Measurements from ENCODE around the gene HERPUD1. TPM values are rescaled to one million over a fixed set of nuclear protein-coding genes. Genes with fewer than 3 reads are reported as not detected.
A peak's percentile ranks its signal among the peaks of the same experiment; 100 is the strongest.
"Not testable (repeated sequence)": the region's sequence is repeated elsewhere in the genome, so short reads cannot be mapped to it uniquely, and the experiment has no call there.

HERPUD1 gene
- total RNA-seq, 1 donor from 2014 or later: 122 TPM

DNA sequence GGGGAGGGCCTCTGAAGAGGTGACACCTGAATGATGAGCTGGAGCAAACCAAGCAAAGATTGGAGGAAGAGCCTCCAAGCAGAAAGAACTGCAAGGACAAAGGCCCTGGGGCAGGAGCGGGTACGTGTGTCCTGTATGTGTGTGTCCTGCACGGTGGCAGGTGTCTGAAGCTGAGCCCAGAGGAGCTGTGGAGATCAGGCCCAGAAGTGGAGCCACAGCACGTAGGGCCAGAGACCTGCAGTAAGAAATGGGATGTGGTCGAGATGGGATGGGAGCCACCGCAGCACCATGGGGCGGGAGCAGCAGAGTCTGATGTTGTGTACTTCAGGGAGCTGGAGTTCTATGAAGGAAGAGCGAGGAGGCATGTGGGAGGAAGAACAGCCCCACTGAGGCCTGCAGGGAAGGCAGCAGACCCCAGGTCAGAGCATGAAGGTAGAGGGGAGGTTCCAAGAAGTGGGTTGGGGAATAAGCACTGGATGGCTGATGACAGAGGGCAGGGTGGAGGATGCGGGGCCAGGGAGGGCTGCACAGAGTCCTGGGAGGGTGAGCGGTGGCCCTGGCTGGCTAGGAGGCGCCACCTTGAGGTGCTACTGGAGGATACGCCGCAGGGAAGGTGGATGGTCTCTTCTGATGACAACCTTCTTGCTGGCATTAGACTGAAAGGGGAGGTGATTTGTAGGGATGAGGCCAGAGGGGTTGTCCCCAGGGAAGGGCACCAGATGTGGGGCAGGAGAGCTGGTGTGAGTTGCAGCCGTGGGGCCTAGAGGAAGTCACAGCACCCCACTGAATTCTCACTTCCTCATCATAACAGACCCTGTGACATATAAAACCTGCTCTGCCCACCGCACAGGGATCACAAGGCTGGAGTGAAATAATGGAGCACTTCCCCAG lies 19.2 kb downstream of the HERPUD1 start:
- ATAC-seq: peak; percentile 79
- no peak for DNase-seq (ENCODE audit: low spot score)

DNA sequence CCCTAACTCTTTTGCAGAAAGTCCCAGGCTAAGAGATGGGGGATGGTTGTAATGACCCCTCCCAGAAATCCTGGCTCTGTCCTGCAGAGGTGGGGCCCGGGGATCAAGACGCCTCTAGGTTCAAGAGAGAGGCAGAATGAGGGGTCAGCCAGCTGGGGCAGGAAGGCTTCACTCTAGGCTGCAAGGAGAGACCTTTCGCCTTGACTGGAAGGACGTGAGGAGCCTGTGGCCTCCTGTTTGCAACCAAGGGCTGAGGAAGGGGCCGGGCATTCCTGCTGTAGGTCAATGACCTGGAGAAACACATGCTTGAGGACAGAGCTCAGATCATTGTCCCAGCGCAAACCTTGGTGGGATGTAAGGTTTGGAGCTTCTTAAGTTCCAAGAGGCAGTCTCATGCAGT lies 21.1 kb downstream of the HERPUD1 start:
- ATAC-seq (no peak), DNase-seq (ENCODE audit: low spot score) (no peak)

DNA sequence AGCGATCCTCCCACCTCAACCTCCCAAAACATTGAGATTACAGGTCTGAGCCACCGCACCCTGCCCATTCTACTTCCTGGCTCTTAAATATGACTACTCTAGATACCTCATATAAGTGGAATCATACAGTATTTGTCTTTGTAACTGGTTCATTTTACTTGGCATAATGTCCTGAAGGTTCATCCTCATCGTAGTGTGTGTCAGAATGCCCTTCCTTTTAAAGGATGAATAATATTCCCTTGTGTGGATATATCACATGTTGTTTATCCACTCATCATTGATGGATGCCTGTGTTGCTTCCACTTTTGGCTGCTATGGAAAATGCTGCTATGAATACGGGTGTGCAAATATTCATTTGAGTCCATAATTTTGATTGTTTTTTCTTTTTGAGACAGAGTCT lies 24.1 kb downstream of the HERPUD1 start:
- no peak for DNase-seq (ENCODE audit: low spot score)
- no peak for ATAC-seq

DNA sequence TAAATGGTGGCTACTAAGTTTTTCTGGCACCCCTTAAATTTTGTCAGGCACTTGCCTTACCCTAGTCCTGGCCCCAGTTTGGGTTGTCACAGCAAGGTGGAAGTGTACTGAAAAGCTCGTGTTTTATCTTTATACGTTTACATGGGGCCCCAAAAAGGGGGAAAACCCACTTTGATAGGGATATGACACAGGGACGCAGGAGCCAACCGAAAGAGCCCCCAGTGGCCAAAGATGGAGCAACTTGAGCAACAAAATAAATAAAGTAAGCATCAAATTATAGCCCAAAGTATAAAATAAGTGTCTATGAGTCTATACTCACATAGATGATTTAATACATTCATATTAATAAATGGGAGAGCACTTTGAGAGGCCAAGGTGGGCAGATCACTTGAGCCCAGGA lies 24.8 kb downstream of the HERPUD1 start:
- no peak for DNase-seq (ENCODE audit: low spot score)

DNA sequence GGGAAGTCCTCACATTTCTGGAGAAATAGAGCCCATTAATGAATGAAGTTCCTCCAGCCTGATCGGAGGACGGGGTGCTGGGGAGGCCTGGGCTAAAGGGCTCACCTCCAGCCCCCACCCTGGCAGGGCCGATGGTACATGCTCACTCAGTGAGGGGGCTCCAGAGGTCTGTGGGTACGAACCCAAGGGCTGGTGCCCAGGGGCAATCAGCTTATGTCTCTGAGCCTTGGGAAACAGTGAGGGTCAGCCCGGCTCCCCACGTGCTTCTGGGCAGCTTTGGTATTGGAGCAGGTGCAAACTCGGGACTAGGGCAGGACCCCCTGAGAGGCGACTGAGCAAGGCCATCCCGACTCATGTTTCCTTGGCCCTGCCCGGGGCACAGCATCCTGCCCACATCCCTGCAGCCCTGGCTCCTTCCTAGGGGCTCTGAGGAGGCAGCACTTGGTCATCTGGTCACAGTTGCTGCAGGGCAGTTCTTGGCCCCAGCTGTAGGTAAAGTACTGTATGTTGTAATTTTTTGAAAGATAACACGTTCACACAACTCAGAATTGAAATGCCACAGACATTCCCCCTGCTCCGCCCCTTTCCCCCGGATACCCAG lies 28.8 kb downstream of the HERPUD1 start:
- ATAC-seq (peak; percentile 9), DNase-seq (ENCODE audit: low spot score) (no peak)

More for the DNA sequence above, 24.8 kb downstream of the HERPUD1 start:
- no peak for ATAC-seq

DNA sequence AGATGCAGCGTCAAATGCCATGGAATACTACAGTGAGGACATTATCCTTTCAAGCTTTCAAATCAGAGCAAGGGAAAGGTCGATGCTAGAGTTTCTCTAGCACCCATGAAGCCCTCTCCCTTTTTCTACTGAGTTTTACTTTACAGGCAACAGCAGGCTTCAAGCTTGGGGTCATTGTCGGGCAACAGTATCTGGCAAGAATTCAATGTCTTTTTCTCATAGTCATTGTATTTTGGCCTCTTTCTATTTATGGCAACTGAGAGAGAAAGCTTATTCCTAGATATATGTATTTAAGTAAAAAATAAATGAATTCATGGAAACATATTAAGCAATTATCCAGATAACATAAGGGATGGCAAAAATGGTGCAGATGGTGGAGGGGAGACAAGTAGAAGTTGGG lies 29.4 kb downstream of the HERPUD1 start:
- ATAC-seq (peak; percentile 23), DNase-seq (ENCODE audit: low spot score) (no peak)

DNA sequence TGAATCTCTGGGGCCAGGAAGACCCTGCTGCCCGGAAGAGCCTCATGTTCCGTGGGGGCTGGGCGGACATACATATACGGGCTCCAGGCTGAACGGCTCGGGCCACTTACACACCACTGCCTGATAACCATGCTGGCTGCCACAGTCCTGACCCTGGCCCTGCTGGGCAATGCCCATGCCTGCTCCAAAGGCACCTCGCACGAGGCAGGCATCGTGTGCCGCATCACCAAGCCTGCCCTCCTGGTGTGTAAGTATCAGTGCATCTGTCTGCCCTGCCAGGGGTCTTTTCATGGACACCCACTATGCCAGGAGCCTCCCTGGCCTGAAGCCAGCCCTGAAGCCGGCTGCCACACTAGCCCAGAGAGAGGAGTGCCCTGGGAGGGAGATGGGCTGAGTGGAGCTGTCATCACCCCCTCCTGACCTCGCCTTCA lies 29.9 kb downstream of the HERPUD1 start, which contains the start of gene CETP:
CETP (plus strand) TSS at position 100 of the 431 bp plus-strand sequence; CDS start at position 130, 30 bp downstream.
- DNase-seq (ENCODE audit: low spot score) (no peak), ATAC-seq (peak; percentile 32)

DNA sequence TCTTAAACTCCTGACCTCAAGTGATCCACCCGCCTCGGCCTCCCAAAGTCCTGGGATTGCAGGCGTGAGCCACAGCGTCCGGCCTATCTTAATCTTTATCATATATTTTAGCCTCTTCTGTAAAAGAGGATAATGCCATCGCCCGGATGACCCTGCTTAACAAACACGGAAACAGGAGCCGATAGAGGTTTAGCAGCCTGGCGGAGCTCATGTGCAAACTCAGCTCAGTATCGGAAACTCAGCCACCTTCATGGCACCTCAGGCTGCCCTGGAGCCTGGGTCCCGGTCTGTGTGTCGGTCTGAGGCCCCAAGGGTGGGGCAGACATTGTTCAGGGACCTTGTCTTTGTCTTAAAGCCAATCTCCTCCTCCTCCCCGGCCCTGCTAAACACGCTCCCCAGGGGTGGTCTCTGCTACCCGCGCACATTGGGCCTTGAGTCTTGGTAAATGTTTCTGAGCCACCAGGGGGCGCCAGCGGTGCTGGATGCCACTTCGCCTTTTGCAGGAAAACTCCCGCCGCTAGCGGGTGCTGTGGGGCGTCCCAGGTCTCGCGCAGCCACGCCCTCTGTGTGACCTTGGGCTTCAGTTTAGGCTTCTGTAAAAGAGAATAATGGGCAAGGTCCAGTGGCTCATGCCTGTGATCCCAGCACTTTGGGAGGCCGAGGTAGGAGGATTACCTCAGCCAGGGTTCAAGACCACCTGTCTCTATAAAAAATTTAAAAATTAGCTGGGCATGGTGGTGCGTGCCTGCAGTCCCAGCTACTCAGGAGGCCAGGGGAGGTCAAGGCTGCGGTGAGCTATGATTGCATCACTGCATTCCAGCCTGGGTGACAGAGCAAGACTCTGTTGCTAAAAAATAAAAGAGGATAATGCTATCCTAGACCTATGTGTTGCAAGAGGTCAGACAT lies 32.6 kb downstream of the HERPUD1 start:
- DNase-seq (ENCODE audit: low spot score) (peak; percentile 74), ATAC-seq (peak; percentile 56)

DNA sequence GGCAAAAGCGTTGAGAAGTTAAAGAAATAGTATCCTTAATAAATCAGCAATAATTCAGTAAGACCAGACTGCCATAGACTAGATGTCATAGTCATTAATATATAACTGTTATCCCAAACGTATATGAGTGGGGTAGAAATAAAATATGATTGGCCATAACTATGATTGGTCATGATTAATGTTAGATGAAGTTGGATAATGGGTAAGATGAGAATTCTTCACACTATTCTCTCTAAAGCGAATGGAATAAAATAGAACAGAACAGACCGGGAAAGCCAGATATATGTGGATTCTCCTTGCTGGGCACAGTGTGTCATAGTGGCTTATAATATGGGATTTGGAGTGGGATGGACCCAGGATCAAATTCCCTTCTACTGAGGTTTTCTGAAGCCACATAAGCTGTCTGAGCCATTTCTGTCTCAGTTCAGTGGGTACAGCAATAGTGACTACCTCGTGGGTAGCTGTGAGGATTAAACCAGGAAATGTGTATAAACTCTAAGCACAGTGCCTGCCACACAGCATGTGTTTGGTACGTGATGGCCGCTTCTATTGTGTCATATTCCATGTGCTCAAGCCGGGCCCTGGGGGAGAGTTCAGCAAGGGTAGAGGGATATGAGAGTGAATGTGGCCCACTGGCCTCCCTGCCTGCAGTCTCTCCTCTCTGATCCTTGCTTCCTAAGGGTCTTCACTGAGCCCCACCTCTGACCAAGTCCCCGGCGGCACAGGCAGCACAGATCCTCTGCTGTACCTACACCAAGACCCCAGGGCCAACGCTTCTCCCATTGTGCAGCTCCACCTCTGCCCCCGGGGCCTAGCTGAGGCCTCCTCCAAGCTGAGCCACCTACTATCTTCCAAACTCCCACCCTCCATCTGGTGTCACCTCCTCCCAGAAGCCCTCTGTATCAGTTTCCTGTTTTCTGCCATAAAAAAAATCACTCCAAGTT lies 33.5 kb downstream of the HERPUD1 start:
- DNase-seq (ENCODE audit: low spot score) (no peak), ATAC-seq (no peak)

DNA sequence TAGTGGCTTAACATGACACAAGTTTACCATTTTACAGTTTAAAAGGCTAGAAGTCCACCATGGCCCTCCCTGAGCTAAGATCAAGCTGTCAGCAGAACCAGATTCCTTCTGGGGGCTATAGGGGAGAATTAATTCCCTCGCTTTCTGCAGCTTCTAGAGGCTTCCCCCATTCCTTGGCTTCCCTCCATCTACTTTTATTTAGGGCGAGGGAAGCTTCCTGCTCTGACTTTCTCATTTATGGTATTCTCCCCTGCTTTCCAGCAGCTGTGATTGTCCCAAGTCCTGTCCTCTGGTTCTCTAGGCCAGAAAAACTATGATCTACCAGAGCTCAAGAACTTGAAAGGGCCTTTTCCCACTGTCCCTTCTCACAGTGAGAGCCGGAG lies 34.1 kb downstream of the HERPUD1 start:
- no peak for DNase-seq (ENCODE audit: low spot score)
- ATAC-seq: no peak

DNA sequence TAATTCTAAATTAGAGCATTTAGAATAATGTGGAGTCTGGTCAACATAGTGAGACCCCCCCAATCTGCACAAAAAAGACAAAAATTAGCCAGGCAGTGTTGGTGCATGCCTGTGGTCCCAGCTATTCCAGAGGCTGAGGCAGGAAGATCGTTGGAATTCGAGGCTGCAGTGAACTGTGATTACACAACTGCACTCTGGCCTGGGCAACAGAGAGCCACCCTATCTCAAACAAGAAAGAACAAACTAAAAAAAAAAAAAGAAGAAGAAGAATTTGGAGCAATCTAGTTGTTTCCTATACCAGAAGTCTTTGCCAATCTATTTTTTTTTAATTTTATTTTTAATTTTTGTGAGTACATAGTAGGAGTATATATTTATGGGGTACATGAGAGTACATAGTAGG lies 35.8 kb downstream of the HERPUD1 start:
- DNase-seq (ENCODE audit: low spot score) (peak; percentile 73), ATAC-seq (peak; percentile 80)

DNA sequence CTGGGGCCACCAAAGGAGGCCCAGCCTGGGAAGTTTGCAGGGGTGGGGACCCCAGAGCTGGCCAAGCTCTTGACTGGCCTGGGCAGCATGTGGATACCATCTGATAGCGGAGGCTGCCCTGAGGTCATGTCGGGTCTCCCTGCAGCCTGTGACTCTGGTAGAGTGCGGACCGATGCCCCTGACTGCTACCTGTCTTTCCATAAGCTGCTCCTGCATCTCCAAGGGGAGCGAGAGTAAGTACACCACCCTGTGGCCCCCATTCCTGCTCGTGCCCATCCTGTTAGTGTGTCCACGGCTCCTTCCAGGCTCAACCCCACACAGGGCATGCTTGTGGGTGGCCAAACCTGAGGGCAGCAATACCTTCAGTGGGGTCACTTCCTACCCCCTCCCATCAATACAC lies 37.8 kb downstream of the HERPUD1 start:
- ATAC-seq (no peak), DNase-seq (ENCODE audit: low spot score) (no peak)

DNA sequence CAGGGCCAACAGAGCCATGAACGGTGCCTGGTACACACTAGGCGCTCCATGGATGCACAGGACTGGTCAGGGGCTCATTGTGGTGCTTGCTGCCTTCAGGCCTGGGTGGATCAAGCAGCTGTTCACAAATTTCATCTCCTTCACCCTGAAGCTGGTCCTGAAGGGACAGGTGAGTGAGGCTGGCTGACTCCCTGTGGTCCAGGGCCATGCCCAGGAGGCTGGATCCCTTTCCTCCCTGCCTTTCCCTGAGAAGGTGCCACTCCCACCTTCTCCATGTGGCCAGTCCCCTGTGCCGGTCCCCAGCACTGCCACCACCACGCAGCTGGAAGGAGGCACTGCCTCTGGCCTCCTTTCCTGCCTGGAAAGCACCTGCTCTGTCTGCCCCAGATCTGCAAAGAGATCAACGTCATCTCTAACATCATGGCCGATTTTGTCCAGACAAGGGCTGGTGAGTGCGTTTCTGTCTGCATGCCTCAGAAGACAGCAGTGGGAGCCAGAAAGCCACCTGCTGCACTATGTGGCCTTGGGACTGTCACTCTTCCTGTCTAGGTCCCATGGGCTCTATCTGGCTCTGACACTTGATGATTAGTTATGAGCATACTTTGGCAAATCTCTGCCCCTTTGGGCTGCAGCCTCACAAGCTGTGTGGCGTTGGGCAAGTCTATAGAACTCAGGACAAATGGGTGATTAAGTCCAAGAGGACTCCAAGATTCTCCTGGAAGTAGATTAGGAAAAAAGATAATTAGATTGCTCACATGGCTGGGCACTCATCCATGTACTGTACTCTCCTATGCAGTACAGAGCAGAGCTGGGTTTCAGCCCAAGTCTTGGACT lies 39.2 kb downstream of the HERPUD1 start:
- ATAC-seq (peak; percentile 14), DNase-seq (ENCODE audit: low spot score) (no peak)

DNA sequence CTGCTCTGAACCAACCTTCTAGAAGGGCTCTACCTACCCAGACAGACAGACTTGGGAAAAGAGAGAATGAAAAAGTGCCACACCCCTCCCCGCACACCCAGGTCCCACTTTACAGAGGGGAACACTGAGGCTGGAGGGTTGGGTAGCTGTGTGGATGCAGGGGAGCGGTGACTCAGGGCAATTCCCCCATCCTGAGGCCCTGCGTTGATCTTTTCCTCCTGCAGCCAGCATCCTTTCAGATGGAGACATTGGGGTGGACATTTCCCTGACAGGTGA lies 39.8 kb downstream of the HERPUD1 start:
- DNase-seq (ENCODE audit: low spot score): no peak

DNA sequence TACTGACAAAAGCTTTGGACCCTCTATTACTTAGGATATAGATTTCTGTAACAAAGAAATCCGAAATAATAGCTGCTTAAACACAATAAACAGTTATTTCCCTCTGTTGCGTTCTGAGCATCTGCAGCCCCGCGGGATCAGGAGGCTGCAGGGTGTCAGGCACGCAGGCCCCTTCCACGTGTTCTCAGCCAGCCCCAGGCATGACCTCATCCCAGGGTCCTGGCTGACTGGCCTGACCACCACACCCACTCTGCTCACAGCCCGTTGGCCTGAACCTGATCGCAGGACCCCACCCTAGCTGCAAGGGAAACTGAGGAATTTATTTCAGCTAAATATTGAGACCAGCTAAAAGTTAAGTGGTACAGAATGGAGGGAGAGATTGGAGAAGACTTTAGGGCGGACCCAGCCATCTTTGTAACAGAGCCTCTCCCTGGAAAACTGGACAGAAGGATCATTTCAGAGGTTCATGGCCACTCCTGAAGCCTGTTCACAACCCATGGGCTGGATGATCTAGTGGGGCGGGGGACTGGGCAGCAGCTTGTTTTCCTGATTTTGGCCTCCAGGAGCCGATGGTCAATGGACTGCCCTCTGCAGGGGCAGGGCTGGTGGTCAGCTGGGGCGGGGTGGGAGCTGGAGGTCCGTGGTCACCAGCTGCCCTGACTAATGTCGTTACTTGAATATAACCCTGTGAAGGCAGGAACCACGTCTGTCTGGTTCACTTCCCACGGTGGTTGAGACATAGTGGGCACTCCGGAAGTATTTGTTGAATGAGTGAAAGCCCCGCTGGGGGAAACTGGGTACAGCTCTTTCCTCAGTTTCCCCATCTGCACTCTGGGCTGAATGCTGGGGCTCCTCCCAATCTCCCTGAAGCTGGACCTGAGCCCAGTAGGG lies 40.7 kb downstream of the HERPUD1 start:
- no peak for DNase-seq (ENCODE audit: low spot score)
- no peak for ATAC-seq

More for the DNA sequence above, 39.8 kb downstream of the HERPUD1 start:
- ATAC-seq: no peak

DNA sequence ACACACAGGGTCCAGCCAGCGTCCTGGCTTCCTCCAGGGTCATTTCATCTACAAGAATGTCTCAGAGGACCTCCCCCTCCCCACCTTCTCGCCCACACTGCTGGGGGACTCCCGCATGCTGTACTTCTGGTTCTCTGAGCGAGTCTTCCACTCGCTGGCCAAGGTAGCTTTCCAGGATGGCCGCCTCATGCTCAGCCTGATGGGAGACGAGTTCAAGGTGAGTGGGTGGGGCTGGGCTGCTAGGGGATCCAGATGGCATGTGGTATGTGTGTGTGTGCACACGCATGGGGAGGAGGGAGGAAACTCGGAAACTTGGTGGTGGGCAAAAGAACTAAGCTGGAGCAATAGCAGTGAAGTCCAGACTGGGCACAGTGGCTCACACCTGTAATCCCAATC lies 41.4 kb downstream of the HERPUD1 start:
- ATAC-seq (no peak), DNase-seq (ENCODE audit: low spot score) (no peak)

DNA sequence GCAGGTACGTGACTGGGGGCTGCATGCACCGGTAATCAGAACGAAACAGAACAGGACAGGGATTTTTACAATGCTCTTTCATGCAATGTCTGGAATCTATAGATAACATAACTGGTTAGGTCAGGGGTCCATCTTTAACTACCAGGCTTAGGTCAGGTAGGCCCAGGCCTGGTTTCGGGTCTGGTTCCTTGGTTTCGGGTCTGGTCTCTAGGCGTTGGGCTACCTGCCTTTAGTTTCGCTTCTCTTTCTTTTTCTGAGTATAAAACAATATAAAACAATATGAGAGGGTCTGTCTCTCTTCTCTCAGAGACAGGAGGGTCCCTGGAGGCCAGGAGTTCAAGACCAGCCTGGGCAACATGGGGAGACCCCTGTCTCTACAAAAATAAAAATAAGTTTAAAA lies 42.0 kb downstream of the HERPUD1 start:
- ATAC-seq; DNase-seq (ENCODE audit: low spot score): not testable (repeated sequence)

DNA sequence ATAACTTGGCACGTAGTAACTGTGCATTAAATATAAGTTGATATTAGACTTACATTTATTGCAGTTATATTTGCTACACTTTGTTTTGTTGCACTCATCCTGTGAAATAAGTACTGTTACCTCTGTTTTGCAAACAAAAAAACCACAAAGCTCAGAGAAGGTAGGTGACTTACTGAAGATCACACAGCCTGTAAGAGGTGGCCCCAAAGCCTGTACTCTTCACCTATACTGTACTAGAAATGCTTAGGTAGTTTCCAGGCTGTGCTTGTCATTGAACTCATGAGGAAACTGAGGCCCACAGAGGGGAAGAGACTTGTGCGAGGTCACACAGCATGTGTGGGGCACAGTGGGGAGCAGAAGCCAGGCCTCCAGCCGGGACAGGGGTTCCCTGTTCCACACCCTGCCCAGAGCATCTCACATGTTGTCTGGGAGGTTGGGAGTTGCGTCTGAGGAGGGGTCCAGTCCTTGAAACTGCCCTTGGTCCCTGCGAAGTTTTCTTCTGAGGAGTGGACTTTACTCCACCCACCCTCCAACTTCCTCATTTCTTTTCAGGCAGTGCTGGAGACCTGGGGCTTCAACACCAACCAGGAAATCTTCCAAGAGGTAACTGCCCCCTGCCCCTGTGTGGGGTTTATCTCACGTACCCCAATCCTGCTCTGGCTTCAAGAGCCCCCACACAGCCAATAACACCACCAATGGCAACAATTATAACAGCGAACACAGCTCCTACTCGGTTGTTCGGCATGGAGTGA lies 42.8 kb downstream of the HERPUD1 start:
- DNase-seq (ENCODE audit: low spot score) (no peak), ATAC-seq (no peak)

All from left lobe of liver (tissue), 2 donors.